Activated CD4-positive, alpha-beta T cell treated with anti-CD3 and anti-CD28 coated beads, Interleukin-2, amount 50 U/mL, for 1 hour (primary cell): ENCODE results near the gene CD74.

Experiments
- DNase-seq: peaks from one replicate; pipeline ENCODE4 v3.0.0-alpha.2; 2020

The CD74 gene

DNA sequence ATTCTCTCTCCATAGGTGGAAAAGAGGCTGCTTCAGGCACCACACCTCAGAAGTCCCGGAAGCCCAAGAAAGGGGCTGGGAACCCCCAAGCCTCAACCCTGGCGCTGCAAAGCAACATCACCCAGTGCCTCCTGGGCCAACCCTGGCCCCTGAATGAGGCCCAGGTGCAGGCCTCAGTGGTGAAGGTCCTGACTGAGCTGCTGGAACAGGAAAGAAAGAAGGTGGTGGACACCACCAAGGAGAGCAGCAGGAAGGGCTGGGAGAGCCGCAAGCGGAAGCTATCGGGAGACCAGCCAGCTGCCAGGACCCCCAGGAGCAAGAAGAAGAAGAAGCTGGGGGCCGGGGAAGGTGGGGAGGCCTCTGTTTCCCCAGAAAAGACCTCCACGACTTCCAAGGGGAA is 16.4 kb downstream of the CD74 start:
- no peak for DNase-seq

DNA sequence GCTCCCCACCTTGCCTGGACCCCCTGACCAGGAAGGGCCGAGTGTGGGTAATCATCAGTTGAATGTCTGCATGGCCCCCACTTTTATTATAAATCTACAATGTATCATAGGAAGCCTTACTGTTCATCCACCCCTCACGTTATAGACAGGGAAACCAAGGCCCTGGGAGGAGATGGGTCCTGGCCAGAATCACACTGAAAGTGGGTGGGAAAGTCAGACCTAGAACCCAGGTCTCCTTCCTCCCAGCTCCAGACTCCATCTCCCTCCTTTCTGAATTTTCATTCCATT is 17.1 kb downstream of the CD74 start:
- DNase-seq, result no peak

- no peak for DNase-seq
Observed at GRCh38 chr5:150394912-150395687, 17.6 kb downstream of the CD74 start.

DNA sequence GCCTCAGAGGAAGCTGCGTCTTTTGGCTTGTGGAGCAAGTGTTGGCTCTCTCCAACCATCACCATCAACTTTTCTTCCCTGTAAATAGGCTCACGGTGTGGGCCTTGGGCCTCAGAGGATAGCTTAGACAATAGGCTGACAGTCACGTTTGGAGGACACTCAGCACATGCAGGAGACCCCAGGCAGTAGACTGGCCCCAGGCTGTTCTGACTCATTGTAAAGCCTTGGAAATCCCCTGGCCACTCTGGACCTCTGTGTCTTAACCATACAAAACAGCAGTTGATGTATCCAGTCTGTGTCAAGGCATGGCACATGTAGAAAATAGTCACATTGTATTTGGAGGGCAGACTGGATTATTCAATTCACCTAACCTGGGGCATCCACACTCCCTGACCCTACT is 18.6 kb downstream of the CD74 start:
- DNase-seq, result no peak

DNA sequence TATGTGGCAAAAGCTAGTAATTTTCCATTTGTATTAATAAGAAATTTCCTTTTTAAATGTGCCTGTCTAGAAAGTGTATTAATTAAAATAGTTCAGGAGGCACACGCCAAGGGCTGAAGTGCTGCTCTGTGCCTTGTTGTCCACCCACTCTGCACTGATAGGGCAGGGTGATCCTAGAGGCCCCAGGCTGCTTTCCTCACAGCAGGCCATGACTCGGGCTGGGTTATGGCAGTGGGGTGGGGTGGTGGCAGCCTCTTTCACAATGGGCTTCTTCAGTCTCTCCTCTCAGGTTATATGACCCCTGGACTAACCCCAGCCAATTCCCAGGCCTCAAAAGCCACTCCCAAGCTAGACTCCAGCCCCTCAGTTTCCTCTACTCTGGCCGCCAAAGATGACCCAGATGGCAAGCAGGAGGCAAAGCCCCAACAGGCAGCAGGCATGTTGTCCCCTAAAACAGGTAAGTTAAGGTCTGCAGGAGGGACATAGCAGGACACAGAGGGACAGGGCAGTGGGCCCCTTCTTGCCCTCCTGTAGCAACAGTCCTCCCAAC is 19.5 kb downstream of the CD74 start:
- no peak for DNase-seq

- no peak for DNase-seq
Observed at GRCh38 chr5:150392680-150393079, 20.0 kb downstream of the CD74 start.

GRCh38 chr5:150391986-150392385 is 20.7 kb downstream of the CD74 start:
- no peak for DNase-seq

GRCh38 chr5:150391064-150391834 is 21.5 kb downstream of the CD74 start:
- DNase-seq, result no peak

GRCh38 chr5:150389531-150390266 is 23.0 kb downstream of the CD74 start:
- DNase-seq, result no peak

- no peak for DNase-seq
Observed at GRCh38 chr5:150386024-150386855, 26.5 kb downstream of the CD74 start.

- DNase-seq, result no peak
Observed at GRCh38 chr5:150384701-150385100, 28.0 kb downstream of the CD74 start.

- DNase-seq, result no peak
Observed at GRCh38 chr5:150377964-150378694, 34.6 kb downstream of the CD74 start.

- no peak for DNase-seq
Observed at GRCh38 chr5:150376799-150377771, 35.6 kb downstream of the CD74 start.

GRCh38 chr5:150374651-150375050 is 38.1 kb downstream of the CD74 start:
- no peak for DNase-seq

- DNase-seq, result no peak
Observed at GRCh38 chr5:150372639-150373038, 40.1 kb downstream of the CD74 start.

DNA sequence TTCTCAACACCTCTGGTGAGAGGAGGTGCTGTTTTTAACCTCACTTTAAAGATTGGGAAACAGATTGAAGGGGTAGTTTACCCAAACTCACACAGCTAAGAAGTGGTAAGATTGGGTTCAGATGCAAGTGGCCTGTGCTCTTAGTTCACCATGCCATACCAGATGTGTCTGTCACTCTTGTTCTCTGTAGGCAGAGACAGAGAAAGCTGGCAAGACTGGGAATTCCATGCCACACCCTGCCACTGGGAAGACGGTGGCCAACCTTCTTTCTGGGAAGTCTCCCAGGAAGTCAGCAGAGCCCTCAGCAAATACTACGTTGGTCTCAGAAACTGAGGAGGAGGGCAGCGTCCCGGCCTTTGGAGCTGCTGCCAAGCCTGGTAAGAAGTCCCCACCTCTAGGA is 44.2 kb downstream of the CD74 start:
- DNase-seq, result no peak

DNA sequence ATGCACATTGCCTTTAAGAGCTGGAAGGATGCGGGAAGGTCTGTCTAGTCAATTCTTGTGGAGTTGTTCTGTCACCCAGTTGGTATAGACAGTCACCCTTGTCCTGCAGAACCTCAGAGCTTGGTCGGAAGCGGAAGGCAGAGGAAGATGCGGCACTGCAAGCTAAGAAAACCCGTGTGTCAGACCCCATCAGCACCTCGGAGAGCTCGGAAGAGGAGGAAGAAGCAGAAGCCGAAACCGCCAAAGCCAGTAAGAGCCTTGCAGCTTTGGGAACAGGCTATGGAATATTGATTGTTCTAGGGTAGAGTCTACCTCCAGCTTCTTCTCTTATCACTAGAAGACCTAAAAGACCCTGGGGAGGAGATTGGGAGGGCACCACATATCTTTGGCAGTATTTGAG is 48.7 kb downstream of the CD74 start:
- DNase-seq, result no peak

DNA sequence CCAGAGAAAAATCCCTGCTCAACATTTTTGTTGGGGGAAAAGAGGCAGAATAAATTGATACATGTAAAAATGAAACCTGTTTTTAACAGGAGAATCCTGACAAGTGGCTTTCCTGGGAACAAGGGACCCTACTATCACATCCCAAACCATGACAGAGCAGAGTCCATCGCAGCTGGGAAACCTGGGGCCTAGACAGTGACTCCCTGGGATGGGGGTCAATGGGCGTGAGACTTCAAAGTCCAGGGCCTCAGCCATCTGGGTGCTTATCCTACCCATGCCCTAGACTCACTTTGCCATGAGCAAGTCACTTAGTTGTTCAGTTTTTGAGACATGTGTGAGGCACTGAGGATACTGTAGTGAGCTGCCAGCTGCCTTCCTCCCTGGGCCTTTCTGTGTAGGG is 49.5 kb downstream of the CD74 start:
- no peak for DNase-seq

DNA sequence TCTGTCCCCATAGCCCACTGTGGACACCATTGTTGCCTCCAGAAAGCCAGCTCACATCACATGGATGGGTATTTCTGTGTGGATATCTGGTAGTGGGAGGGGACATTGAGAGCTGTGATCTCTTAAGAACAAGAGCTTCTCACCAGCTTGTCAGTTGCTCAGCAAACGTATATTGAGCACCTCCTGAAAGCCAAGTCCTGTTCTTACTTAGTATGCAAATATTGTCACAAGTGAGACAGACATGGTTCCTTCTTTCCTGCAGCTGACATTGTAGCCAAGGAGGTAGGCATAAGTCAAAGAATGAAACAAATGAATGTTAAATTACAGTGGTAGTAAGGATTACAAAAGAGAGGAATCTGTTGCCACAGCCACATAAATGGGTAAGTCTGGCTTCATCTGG is 51.4 kb downstream of the CD74 start:
- DNase-seq, result no peak

GRCh38 chr5:150358261-150359095 is 54.2 kb downstream of the CD74 start:
- DNase-seq, result no peak
